Hepatocyte (in vitro differentiated cells): ENCODE data around the gene TMCC1.

Experiments used
- EZH2 ChIP-seq: fragments of 200-600 bp; sonication (generic); IDR thresholded peaks from 2 replicates; pipeline ENCODE4 v1.6.1; 2016; ENCODE audit warnings: antibody characterized with exemption, mild to moderate bottlenecking, borderline replicate concordance
- EZH2phosphoT487 ChIP-seq: fragments of 200-600 bp; sonication (generic); IDR thresholded peaks from one replicate; pipeline ENCODE4 v1.6.1; 2018; ENCODE audit warnings: antibody characterized with exemption, mild to moderate bottlenecking, low read depth, moderate library complexity; ENCODE audit not compliant: unreplicated experiment, severe bottlenecking
- TF ChIP-seq, protein P1 (sequence below): fragments of 200-600 bp; sonication (generic); IDR thresholded peaks from 2 replicates; pipeline ENCODE4 v1.5.1; 2016; ENCODE audit warnings: antibody characterized with exemption, mild to moderate bottlenecking; ENCODE audit not compliant: poor library complexity

DNA sequence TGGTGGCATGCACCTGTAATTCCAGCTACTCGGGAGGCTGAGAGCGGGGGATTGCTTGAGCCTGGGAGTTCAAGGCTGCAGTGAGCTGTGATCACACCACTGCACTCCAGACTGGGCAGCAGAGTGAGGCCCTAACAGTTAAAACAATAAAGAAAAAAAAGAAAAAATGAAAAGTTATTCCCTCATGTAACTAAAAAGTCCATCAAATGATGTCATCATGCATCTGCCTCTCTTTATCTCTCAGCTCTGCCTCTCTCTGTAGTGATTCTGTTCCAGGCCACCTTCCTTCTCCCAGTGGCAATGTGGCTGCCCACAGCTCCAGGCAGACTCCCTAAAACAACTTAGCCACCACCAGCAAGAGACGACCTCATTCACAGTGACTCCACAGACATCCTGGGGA is 49.5 kb upstream of the TMCC1 start:
- TF ChIP-seq, protein P1, sequence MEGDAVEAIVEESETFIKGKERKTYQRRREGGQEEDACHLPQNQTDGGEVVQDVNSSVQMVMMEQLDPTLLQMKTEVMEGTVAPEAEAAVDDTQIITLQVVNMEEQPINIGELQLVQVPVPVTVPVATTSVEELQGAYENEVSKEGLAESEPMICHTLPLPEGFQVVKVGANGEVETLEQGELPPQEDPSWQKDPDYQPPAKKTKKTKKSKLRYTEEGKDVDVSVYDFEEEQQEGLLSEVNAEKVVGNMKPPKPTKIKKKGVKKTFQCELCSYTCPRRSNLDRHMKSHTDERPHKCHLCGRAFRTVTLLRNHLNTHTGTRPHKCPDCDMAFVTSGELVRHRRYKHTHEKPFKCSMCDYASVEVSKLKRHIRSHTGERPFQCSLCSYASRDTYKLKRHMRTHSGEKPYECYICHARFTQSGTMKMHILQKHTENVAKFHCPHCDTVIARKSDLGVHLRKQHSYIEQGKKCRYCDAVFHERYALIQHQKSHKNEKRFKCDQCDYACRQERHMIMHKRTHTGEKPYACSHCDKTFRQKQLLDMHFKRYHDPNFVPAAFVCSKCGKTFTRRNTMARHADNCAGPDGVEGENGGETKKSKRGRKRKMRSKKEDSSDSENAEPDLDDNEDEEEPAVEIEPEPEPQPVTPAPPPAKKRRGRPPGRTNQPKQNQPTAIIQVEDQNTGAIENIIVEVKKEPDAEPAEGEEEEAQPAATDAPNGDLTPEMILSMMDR, result no peak
- TF ChIP-seq EZH2phosphoT487, result no peak
- TF ChIP-seq EZH2, result no peak
